DMS114 treated with DMSO at 0.1 percent for 48 hours (cell line): Measurements from ENCODE around the gene CEBPE.

ENCODE experiments used
- DNase-seq: peaks from one replicate; lab custom pipeline; 2025; ENCODE audit not compliant: unreplicated experiment; lab: John Stamatoyannopoulos, UW

Gene CEBPE

DNA sequence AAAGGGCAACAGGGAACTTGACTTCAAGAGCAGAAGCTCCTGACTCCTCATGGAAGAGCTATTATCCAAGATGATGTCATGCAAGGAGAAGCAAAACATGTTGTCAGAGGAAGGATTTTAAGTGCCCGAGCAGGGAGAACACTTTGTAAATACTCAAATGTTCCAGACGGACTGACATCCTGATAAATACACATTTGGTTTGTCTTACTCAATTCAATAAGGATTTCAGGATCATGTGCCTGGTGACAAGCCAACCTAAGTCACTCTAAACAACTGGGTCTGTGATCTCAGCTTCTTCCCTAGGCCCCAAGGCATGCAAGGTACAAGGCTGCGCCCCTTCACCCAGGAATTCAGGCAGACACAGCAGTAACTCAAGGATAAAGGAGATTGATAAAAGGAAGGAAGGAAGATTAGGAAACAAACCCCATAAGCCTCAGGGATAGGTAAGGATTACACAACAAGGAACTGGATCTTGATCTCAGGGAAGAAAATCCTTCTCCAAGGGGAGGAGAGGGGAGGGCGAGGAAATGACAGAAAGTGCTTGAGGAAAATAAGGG lies 26.8 kb upstream of the CEBPE start:
- no peak for DNase-seq

DNA sequence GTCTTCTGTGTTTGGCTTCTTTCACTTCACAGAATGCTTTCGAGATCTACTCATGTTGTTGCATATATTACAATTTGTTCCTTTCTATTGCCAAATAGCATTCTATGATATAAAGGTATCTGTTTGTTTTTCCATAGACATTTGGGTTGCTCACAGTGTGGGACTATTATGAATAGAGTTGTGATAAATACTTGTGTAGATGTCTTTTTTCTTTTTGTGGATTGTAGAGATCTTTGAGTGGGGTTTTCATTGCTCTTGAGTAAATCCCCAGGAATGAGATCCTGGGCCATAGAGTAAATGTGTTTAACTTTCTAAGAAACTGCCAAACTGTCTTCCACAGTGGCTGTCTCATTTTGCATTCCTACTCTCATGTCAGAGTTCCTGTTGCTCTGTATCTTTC lies 24.9 kb upstream of the CEBPE start:
- no peak for DNase-seq

DNA sequence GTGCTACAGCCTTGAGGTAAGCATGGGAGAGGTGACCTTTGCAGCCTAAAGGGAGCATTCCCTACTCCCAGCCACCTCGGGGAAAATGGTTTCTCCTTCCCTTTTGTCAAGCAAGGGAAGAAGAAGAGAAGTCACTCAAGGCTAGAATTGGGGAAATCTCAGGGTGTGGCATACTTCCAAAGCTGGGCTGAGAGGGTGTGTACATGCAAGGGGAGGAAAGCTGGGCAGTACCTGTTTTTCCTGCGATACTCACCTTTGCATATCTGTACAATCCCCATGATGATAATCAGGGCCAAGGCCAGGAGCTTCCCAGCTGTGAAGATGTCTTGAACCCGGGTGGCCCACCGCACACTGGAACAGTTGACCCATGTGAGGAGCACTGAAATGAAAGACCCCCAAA lies 23.8 kb upstream of the CEBPE start:
- no peak for DNase-seq

DNA sequence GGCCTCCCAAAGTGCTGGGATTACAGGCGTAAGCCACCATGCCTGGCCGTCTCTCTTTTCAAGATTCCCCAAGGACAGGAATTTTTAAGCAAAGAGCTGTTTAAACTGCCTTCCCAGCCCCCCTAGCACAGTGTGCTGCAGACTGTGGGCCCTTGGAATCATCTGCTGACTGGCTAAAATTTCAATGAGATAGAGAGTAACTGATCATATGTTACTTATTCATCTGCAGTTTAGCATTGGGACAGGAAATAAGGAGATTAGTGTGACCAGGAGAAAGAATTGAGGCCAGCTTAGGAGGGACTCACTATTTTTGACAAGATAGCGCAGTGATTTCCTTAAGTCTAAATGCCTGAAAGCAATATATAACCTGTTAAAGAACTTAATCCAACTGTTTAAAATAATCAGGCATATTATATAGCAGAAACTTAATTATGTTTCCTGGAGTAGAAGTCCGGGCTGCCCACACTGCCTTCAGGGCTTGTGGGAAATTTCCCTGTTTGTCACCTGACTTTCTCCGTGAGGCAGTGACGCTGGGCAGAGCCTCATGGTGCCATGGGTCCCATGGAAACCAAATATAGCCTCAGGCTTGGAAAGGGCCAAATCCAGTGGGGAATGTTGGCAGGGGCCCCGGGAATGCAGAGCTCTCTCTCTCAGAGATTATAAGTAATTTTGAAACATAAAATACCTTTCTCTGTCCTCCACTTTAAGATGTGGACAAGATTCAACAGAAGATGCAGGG lies 22.8 kb upstream of the CEBPE start:
- DNase-seq: no peak

DNA sequence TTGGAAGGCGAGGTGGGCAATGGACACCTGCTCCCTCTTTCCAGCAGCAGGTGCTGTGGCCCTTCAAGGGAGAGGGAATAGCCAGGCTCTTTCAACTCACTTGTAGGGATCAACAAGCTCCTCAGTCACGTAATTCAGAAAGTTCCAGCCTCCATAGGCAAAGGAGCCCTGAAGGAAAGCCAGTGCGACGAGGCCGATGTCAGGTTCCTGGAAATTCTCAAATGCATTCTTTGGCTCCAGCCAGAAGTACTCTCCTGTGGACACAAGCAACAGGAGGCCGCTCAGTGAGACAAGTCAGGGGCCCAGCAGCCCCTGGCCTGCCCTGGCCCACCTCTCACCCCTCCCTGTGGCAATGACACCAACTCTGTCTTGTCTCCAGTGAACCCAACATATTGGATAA lies 21.3 kb upstream of the CEBPE start:
- no peak for DNase-seq

DNA sequence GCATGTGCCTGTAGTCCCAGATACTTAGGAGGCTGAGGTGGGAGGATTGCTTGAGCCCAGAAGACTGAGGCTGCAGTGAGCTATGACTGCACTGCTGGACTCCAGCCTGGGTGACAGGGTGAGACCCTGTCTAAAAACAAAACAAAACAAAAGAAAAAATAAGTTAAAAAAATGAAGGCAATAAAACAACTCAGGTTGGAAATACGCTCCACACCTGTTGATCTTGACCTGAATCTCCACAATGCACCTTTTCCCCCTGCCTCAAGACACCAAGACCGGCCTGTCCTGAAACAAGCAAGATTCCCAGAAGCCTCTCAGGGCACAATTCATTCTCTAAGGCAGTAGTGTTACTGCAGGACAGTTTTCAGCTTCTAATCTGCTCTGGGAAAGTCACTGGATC lies 20.8 kb upstream of the CEBPE start:
- DNase-seq: no peak

DNA sequence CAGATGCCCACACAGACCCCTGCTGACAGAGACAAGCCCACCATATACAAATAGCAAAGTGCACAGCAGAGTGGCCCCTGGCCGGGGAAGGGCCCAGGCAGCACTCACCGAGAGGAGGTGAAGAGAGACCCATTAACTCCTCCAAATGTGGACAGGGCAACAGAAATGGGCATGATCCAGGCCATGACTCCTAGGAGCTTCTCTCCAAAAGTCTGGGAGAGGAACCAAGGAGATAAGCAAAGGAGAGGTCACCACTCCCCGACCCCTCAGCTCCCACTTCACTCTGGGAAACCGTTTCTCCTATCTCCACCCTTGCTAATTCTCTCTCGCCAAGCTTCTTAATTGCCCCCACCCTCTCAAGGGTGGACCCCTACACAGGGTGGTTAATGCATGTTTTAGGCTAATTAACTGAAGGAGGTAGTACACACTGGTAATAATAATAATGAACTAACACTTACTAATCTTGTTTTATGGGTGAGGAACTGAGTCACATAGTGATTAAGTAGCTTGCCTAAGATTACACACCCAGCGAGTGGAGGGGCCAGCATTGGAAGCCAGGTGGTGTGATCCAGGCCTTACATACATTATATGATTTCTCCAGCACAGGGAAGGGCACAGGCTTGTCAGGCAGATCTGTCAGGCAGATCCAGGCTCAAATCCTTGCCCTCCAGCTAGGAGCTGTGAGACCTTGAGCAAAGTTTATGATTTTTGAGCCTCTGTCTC lies 18.9 kb upstream of the CEBPE start:
- DNase-seq: no peak

DNA sequence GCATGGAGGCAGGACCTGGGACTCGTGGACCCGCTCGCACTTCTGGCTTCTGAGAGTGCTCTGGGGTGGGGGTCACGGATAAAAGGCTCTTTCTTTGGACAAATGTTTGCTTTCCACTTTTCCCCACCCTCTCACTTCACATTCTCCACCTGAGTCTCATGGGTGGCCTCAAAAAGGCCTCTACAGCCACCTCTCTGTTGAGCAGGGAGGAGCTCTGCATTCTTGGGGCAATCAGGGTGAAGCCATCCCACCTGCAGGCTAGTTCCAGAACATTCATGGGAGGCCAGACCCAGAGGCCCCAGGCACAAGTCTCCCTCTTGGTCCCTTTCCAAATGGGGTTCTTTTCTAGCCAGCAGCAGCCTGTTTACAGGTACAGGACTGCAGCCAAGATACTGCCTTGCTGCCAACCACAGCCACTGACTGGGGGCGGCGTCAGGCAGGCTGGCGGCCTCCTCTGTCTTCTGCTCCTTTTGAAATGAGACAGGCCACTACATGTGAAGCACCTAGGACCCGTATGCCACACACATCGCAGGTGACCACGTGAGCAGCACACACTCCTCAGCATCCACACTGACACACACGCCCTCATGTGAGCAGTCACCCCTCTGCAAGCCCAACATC lies 18.2 kb upstream of the CEBPE start:
- DNase-seq: no peak

DNA sequence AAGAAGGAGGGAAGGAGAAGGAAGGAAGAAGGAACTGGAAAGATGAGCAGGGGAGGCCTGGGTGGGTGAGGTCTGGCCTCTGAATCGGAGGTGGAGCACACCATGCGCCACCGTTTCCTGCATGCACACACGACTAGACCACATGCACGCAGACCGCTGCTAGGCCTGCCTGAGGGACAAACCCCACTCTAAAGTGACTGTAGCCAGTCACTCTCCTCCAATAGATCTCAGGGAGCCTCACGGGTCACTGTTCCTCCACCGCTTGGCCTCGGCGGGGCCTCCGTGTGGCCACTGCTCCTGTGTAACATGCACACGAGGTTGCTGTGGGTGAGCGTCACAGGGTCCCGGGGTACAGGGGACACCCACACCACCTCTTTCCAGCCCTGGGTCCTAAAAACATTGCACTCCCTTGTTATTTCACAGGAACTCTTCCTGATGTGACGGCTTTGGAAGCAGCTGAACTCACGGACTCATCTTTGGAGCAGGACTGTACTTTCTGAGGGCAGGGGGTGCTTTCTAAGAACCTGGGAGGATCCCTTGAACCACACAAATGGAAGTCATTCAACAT lies 17.6 kb upstream of the CEBPE start:
- no peak for DNase-seq

DNA sequence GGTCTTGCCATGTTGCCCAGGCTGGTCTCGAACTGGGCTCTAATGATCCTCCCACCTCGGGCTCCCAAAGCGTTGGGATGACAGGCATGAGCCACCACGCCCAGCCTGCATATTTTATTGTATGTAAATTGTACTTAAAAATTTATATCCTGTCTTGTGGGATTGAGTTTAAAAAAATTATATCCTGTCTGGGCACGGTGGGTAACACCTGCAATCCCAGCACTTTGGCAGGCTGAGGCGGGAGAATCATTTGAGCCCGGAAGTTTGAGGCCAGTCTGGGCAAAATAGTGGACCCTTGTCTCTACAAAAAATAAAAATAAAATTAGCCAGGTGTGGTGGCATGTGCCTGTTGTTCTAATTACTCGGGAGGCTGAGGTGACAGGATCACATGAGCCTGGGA lies 13.9 kb upstream of the CEBPE start:
- no peak for DNase-seq

DNA sequence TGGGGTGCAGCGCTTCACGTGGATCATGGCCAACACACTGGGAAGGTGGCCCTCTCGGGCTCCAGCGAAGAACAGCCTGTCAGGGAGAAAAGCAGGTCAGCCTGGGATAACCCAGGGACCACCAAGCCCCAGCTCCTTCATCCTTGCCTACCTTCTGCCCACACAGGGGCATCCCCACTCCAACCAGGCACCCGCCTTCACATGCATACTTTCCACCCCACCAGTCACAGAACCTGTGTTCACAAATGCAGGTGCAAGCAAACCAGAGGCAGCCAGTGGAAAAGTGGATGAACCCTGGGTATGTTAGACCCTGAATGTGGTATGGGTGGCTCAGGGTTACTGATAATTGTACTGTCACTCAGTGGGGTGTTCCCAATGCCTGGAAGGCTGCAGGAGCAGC lies 12.4 kb upstream of the CEBPE start:
- no peak for DNase-seq

DNA sequence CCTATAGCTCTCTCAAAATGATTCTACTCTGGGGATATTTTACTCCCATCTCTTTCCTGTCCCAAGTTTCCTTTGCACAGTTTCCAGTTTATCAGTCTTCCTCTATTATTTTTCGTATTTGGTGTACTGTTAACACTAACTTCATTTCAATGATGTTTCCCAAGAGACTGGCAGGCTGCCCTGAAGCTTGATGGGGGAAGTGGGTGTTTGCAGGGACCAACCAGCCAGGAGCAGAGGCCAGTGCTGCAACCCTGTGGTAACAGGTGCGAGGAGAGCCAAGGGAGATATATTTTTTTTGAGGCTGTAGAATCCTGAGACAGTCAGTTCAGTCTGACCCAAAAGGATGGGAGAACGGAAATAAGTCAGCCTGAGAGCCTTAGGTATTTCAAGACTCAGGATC lies 11.8 kb upstream of the CEBPE start:
- DNase-seq: no peak

DNA sequence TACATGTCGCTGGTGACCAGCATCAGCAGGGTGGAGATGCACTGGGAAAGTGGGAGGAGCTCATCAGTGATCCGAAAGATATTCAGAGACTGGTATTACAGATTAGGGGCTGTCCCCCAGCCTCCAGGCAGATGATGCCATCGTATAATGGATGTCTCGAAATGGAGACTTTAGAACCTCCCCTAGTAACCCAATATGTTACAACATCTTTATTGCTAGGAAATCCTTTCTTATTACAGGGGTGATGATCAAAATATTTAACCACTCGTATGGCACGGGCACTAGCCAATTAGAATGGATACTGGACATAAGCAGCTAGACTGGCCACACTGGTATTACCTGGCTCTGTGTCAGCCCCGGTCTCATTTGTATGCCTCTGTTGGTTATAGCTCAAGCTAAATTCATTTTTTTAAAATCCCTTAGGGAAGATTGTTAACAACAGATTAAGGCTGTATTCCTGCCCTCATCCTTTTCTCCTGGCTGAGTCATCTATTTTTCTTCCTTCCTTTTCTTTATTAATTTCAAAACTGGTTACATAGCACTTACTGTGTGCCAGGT lies 10.8 kb upstream of the CEBPE start:
- no peak for DNase-seq

DNA sequence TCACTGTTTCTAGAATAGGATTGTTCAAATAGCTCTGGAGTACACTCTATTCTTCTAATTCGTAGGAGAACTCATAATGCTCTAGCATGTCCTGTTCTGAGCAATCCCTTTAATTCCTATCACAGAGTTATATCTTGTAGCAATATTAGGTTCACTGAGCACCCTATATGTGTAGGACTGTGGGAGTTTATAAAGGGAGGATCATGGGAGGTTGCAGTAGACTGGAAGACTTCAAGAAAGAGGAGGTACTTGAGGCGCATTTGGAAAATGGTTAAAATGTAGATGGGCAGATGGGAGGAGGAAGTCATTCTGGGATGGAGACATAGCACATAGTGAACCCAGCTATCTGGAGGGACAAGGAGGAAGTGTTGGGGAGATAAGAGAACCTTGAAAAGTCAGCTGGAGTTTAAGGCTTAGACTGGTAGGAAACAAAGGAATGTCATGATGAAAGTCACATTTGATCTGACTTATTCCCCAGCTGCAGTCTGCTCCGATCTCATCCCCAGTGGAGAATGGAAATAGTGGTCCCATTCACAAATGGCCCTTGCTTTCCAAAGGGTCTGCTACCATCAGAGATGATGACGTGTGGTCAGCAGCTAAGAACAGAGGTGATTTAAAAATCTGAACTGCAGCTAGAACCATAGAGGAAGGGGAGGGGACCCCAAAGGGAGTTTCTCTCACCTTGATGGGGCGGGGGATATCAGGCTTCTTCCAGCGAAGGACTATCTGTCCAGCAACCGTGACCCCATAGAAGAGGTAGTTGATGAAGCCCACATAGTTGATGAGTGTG lies 10.1 kb upstream of the CEBPE start:
- DNase-seq: no peak

DNA sequence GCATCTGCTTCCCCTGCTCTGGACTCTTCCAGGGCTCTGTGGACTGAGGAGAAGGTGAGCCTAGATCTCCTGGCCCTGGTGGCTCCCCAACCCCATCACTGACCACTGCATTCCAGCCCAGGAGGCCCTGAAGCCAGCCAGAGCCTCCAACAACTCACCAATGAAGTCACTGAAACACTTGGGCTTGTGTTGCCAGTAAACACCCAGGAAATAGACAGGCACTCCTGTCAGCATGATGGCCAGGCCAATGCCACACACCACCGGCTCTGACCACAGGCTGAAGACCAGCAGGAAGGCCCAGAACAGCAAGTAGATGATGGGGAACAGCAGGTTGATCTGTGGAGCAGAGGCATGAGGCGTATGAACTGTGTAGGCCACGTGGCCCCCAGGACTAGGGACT lies 8.8 kb upstream of the CEBPE start:
- DNase-seq: no peak

DNA sequence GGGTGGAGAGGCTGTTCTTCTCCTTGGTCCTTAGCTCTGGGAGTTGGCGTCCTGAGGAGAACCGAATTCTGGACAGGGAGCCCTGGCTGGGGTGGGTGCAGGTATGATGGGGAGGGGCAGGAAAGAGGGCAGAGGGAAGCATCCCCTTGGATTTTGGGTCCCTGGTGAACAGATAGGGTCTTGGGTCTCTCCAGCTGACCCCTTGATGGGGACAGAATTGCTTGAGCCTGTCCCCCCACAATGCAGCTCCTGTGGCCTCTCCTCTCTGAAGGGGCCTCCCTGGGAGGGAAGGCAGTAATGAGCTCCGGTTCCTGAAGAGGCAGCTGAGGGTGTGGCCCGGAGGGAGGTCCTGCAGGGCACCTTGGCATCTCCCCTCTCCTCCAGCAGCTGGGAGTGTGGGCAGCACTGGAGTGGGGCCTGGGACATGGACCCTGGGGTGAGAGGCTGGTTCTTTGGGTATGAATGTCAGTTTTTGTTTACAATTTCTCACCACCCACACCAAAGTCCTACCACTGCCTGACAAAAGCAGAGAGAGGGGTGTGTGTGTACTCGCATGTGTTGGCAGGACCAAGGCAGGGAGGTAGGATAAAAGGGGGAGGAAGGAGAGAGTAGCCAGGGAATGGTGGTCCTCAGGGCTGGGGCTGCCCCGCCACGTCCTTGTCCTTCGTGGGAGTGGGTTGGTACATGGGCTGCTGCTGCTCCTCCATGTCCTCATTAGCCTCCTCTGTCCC lies 7.7 kb upstream of the CEBPE start:
- no peak for DNase-seq

DNA sequence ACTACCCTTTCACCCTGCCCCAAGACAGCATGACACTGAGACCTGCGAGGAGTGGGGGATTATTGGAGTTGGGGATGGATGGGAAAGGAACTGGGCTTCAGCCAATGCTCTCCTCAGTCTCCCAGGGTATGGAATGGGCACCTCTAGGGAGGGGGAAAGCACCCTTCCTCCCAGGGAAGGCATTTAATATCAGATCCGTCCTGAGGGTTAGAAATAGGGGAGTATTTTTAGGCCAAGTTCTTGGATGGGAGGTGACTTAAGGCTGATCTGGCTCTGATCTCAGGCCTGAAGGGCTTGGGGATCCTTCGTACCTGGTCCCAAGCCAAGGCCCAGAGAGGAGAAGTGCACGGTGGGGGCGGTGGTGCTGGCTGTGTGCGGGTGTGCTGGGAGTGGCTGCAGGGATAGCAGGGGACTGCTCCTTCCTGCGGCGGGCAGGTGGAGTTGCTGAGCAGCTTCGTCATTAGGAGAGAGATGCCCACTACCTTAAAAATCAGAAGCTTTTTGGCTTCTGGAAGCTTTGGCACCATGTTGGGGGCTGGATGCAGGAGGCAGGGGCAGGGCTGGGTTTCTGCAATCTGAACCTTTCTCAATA lies 7.0 kb upstream of the CEBPE start:
- no peak for DNase-seq

DNA sequence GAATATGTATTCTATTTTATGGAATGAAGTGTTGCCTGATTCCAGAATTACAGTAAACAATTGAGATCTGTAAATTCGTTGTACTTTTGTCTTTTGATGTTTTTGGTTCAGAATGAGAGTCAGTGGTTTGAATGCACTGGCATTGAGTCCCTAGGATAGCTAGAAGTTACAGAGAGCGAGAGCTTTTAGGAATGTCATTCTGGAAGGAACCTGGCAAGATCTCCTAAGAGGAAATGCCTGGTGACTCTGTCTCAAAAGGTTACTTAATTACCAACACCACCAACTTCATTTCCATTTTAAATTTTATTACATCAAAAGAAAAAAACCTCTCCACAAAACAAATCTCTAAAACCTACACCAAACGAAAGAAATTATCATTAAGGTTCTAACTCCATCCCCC lies 6.0 kb upstream of the CEBPE start:
- no peak for DNase-seq

DNA sequence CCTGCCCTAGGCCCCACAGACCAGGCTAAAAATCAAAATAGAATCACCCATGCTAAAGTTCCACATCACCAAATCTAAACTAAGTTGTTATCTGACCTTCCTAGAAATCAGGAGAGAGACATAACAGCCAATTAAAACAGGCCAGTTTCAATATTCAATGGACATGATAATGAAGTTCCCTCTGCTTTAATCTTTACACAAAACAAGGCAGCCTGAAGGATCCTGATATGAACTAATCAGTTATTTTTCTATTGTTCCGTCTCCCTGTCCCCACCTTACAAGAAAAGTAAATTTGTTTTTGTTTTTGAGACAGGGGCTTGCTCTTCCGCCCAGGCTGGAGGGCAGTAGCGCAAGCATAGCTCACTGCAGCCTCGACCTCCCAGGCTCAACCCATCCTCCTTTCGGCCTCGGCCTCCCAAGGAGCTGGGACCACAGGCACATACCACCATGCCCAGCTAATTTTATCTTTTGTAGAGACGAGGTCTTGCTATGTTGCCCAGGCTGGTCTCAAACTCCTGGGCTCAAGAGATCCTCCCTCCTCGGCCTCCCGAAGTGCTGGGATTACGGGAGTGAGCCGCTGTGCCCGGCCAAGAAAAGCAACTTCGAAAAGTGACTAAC lies 5.4 kb upstream of the CEBPE start:
- DNase-seq: no peak
